Measurements from ENCODE around the gene CMTM8.

CMTM8 gene

GRCh38 chr3:32280262-32280910, 41.9 kb downstream of the CMTM8 start:
- DNase-seq = no peak

DNA sequence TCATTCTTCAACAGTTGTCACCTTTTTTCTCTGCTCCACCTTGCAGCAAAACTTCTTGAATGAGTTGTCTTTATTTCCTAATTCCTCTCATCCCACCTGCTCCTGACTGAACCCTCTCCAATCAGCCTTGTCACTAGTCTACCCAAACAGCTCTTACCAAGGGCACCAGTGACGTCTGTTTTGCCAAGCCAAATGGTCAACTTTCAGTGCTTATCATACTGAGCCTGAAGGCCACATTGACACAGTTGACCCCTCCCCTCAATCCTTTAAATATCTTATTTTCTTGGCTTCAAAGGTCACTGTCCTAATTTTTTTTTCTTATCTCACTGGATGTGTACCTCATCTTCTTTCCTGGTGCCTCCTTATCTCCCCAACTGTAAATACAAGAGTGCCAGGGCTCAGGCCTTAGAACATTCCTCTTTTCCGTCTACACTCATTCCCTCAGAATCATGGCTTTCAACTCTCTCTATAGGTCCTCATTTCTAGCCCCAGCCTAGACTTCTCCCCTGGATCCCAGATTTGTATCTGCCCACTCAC, 43.2 kb downstream of the CMTM8 start:
- no peak for DNase-seq

GRCh38 chr3:32282578-32283154, 44.2 kb downstream of the CMTM8 start:
- no peak for DNase-seq

DNA sequence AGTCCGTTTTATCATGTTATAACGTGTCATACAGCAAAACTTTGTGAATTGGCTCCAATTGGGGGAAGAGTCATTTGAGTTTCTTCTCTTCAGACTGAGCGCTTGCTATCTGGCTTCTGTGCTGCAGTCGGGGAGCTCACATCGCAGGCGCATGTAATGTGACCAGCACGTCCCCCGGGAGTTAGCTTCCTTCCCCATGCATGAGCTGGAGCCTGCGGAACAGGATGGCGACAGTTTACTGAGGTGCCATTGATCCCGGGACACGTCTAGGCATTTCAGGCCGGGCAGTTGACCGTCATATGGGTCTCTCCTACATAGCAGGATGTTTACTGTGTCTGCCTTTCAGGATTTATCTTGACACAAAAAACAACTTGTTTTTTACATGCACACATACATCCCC, 44.8 kb downstream of the CMTM8 start:
- DNase-seq = no peak

GRCh38 chr3:32284443-32285212, 46.1 kb downstream of the CMTM8 start:
- DNase-seq = no peak

DNA sequence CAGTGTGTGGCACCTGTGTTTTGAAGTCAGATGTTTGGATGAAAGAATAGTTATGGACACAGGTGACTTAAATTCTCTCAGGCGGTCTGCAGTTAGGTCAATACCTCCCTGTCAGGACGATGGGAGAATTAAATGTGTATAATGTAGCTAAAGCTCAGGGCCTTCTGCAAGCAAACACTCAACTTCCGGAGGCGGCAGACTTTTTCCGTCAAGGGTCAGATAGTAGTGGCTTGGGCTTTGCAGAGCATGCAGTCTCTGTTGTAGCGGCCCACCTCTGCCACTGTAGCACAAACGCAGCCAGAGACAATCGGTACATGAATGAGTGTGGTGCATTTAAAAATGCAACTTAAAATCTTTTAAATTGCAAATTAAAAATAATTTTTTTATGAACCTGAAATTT, 47.4 kb downstream of the CMTM8 start:
- peak; percentile 17 for DNase-seq

GRCh38 chr3:32288819-32289218, 50.3 kb downstream of the CMTM8 start:
- no peak for DNase-seq

- DNase-seq = no peak
Observed at GRCh38 chr3:32290619-32291018, 52.1 kb downstream of the CMTM8 start.

- DNase-seq = no peak
Observed at GRCh38 chr3:32292085-32292796, 53.8 kb downstream of the CMTM8 start.

GRCh38 chr3:32293903-32294302, 55.4 kb downstream of the CMTM8 start:
- DNase-seq = no peak

- DNase-seq = peak; percentile 69
Observed at GRCh38 chr3:32296251-32297204, 58.0 kb downstream of the CMTM8 start.

DNA sequence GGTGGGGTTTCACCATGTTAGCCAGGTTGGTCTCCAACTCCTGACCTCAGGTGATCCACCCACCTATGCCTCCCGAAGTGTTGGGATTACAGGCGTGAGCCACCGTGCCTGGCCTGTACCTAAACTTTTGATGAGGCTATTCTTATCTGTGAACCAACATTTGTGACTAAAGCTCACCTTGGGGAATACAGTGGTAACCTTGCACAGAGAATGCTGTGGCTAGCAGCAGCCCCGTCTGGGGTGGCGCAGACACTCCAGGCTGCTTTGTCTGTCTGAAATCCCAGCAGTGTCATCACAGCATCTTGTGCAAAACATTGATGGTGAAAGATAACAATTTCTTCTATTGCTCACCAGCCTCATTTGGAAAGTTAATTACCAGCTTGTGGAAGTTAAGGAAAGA, 58.9 kb downstream of the CMTM8 start:
- DNase-seq = peak; percentile 69

- DNase-seq = no peak
Observed at GRCh38 chr3:32301426-32301825, 62.9 kb downstream of the CMTM8 start.

GRCh38 chr3:32302601-32303398, 64.3 kb downstream of the CMTM8 start:
- DNase-seq = no peak

DNA sequence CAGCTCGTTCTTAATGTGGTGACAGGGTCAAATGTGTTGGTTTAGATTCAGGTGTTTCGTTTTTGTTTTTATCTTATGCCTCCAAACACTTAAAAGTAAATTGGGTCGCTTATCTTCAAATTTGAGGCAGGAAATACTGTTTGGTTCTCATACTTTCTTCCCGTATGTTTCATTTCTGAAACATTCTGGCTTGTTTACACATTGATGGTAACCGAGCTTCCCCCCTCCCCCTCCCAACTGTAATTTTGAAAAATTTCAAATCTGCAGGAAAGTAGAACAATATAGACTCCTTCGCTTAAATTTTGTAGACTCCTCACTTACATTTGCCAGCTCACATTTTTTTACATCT, 64.9 kb downstream of the CMTM8 start:
- DNase-seq = no peak

DNA sequence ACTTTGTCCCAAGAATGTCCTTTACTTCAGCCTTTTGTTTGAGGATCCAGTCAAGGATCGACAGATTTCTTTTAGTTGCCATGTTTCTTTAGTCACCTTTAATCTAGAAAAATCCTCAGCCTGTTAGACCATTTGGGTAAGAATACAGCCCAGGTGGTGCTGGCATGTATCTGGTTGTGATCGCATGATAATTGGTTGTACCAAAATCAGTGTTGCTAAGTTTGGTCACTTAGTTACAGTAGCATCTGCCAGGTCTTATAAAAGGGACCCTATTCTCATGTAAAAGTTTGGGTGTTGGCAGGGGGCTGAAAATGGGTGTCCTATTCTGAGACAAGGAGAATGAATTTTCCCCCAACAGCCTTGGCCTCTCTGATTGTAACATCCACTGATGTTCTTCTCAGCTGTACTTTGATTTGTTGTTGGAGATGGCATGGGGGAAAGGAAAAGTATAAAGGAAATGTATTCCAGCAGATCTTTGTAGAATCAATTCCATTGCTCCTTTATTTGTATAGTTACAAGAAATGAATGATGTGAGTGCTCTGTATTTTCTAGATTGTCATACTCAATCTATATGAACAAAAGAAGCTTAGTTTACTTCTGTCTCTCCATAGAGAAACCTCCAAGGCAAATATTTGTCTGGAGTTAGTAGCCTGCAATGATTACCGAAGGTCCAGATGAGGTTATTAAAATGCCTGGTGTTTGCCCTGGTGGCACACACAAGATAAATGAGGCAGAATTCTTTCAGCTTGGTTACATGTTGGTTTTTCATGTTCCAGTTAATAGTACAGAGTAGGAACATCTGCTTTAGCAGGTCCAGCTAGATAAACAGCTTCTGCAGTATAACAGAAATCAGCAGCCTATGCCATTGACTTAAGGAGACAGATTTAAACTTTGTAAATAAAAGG, 65.7 kb downstream of the CMTM8 start:
- no peak for DNase-seq

DNA sequence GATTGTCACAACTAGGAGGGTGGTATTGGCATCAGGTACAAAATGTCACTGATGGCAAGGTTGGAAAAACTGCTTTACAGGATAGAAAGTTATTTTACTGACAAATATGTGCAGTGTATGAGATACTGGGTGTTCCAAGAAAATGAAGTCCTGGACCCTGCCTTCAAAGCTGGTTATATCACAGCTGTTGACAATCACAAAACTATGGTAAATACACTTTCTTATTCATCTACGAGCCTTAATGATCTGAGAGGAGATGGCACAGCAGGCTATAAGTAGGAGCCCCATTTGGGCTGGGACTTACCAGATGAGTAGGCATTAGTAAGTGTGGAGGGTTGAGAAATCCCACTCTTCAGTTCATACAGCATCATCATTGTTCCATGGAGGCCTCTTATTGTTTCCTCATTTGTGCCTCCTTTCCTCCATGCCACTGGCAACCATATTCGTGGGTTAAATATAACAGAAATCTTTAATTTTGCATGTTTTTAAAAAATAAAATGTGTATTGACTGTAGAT, 66.9 kb downstream of the CMTM8 start:
- DNase-seq = no peak

- no peak for DNase-seq
Observed at GRCh38 chr3:32306072-32306471, 67.6 kb downstream of the CMTM8 start.

DNA sequence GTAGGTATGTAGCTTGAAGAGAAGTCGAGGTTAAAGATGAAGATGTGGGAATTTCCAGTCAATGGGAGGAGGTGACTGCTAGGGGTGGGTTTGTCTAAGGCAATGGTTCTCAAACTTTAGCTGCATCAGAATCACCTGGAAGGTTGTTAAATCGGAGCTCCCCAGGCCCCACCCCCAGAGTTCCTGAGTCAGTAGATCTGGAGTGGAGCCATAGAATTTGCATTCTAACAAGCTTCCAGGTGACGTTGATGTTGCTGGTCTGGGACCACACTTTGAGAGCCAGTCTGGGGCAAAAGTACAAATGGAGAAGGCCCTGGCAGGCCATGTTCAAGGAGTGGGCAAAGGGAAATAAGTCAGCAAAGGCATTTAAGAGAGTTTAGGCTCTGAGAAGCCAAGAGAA, 69.1 kb downstream of the CMTM8 start:
- DNase-seq = no peak

GRCh38 chr3:32308378-32308777, 69.9 kb downstream of the CMTM8 start:
- no peak for DNase-seq
